ENCODE data around the gene DARS1.

DNA sequence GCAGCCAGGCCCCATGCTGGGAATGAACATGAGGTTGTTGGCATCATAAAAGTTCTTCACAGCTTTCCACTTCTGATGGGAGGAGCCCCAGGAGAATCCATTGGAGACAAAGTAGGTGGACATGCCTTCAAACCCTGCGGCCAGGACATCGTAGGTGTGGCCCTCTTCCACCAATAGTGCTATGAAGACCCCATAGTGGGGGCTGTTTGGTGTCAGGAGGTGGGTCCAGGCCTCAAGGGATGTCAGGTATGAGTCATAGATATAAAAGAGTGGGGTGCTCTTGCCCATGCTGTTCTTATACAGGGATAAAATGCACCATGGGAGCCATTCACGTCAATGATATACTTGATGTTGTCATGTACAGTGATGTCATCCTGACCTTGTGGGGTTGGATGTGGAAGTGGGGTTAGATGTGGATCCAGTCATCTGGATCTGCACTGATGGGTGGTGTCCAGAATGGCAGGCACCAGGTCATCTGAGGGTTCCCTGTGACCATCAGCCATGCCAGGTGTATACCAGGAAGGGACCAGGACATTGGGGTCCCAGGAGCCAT is 87.1 kb downstream of the DARS1 start:
- TF ChIP-seq, protein P1, sequence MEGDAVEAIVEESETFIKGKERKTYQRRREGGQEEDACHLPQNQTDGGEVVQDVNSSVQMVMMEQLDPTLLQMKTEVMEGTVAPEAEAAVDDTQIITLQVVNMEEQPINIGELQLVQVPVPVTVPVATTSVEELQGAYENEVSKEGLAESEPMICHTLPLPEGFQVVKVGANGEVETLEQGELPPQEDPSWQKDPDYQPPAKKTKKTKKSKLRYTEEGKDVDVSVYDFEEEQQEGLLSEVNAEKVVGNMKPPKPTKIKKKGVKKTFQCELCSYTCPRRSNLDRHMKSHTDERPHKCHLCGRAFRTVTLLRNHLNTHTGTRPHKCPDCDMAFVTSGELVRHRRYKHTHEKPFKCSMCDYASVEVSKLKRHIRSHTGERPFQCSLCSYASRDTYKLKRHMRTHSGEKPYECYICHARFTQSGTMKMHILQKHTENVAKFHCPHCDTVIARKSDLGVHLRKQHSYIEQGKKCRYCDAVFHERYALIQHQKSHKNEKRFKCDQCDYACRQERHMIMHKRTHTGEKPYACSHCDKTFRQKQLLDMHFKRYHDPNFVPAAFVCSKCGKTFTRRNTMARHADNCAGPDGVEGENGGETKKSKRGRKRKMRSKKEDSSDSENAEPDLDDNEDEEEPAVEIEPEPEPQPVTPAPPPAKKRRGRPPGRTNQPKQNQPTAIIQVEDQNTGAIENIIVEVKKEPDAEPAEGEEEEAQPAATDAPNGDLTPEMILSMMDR (conservative IDR thresholded peaks at IDR 0.05; ENCODE audit: low read length) = no peak
- no peak for TF ChIP-seq EZH2phosphoT487 (IDR thresholded peaks at IDR 0.05; ENCODE audit: borderline replicate concordance)
